Measurements from ENCODE around the gene NTSR2.

Gene NTSR2

GRCh38 chr2:11669454-11670291, at the start of gene NTSR2:
NTSR2 (minus strand) TSS chr2:11670195; CDS start chr2:11670129, 66 bp downstream.
- DNase-seq, result no peak

GRCh38 chr2:11719230-11719977, 49.4 kb upstream of the NTSR2 start:
- no peak for DNase-seq

GRCh38 chr2:11718606-11719005, 48.6 kb upstream of the NTSR2 start:
- no peak for DNase-seq

- no peak for DNase-seq
These were observed 47.6 kb upstream of the NTSR2 start for GRCh38 chr2:11717623-11718022.

- DNase-seq, result peak; percentile 67
These were observed 46.8 kb upstream of the NTSR2 start for GRCh38 chr2:11716689-11717321.

- no peak for DNase-seq
These were observed 46.1 kb upstream of the NTSR2 start for GRCh38 chr2:11715987-11716652.

GRCh38 chr2:11713815-11714214, 43.8 kb upstream of the NTSR2 start:
- DNase-seq, result no peak

- no peak for DNase-seq
These were observed 42.9 kb upstream of the NTSR2 start for GRCh38 chr2:11712866-11713265.

- peak; percentile 38 for DNase-seq
These were observed 41.8 kb upstream of the NTSR2 start for GRCh38 chr2:11711751-11712150.

- DNase-seq, result no peak
These were observed 41.3 kb upstream of the NTSR2 start for GRCh38 chr2:11711354-11711716.

- no peak for DNase-seq
These were observed 40.8 kb upstream of the NTSR2 start for GRCh38 chr2:11710632-11711353.

GRCh38 chr2:11710210-11710609, 40.2 kb upstream of the NTSR2 start:
- no peak for DNase-seq

- no peak for DNase-seq
These were observed 39.3 kb upstream of the NTSR2 start for GRCh38 chr2:11709293-11709692.

- DNase-seq, result no peak
These were observed 38.1 kb upstream of the NTSR2 start for GRCh38 chr2:11708106-11708505.

GRCh38 chr2:11705711-11706110, 35.7 kb upstream of the NTSR2 start:
- no peak for DNase-seq

GRCh38 chr2:11705063-11705462, 35.1 kb upstream of the NTSR2 start:
- DNase-seq, result no peak

- no peak for DNase-seq
These were observed 33.7 kb upstream of the NTSR2 start for GRCh38 chr2:11703700-11704099.

GRCh38 chr2:11702946-11703345, 33.0 kb upstream of the NTSR2 start:
- DNase-seq, result no peak

GRCh38 chr2:11701751-11702301, 31.8 kb upstream of the NTSR2 start:
- peak; percentile 98 for DNase-seq

GRCh38 chr2:11701206-11701605, 31.2 kb upstream of the NTSR2 start:
- no peak for DNase-seq

GRCh38 chr2:11699686-11700670, 30.0 kb upstream of the NTSR2 start:
- no peak for DNase-seq

Measured in MV-4-11 (cell line).